K562 (cell line): ENCODE measurements around the gene NLRP12. TPM values are rescaled to one million over a fixed set of nuclear protein-coding genes. Genes with fewer than 3 reads are reported as not detected.

Experiments used
- ATAC-seq: fragments of 200-7000 bp; cut with Tn5 transposase; 3 replicates; pipeline ENCODE4 v1.9.1; 2020; ENCODE audit warnings: moderate library complexity
- BruUV-seq: library from RNA; stranded (reverse); fragments of 400-500 nt; replicated peaks from 2 replicates; lab custom pipeline; 2021; lab: Mats Ljungman, UMichigan
- CTCF ChIA-PET: fragments of 300-600 bp; formaldehyde crosslinking; extraction: SDS; loops from one replicate; lab custom pipeline; 2021; ENCODE audit warnings: low intra/inter-chr PET ratio; lab: Yijun Ruan, JAX
- POLR2A ChIA-PET: fragments of 300-600, 350-650 bp; sonication (Branson Sonifier 250); formaldehyde crosslinking; extraction: SDS; loops from one replicate; lab custom pipeline; 2021; ENCODE audit warnings: antibody characterized with exemption, inconsistent platforms; lab: Yijun Ruan, JAX
- DNase-seq, 4 experiments: peaks; one replicate each; pipeline versions ENCODE4 v3.0.0 to v3.0.0-alpha.2; 2011 to 2018; ENCODE audit warnings: low spot score in 3 of 4, mixed read lengths in 3 of 4; ENCODE audit errors: extremely low read depth in 1 of 4
- FAIRE-seq: peaks from 2 replicates; lab custom pipeline; 2011; peaks lifted over from hg19 to GRCh38; lab: Jason Lieb, UNC
- H2AFZ ChIP-seq: 2 replicates; pipeline ENCODE4 v1.6.0; 2011; ENCODE audit warnings: low read depth, low read length, control low read depth, inconsistent platforms
- H3K27ac ChIP-seq: fragments of 200-600 bp; 3 replicates; pipeline ENCODE4 v1.8.0; 2011; ENCODE audit warnings: low read depth, mild to moderate bottlenecking, control low read depth, inconsistent platforms, low read length, moderate library complexity, mixed read lengths; ENCODE audit errors: extremely low read depth
- H3K27me3 ChIP-seq, 2 experiments: fragments of 300-600 bp in 1 of 2; 2 replicates in 1 of 2; 3 replicates in 1 of 2; pipeline versions ENCODE4 v1.6.0 to v1.8.0; 2011; ENCODE audit warnings: inconsistent platforms in 2 of 2, low read length in 2 of 2, mild to moderate bottlenecking in 1 of 2, mixed read lengths in 1 of 2, moderate library complexity in 1 of 2; ENCODE audit not compliant: control insufficient read depth in 2 of 2, insufficient read depth in 2 of 2
- H3K36me3 ChIP-seq: fragments of 300-600 bp; 3 replicates; pipeline ENCODE4 v1.8.0; 2011; ENCODE audit warnings: mild to moderate bottlenecking, low read length, inconsistent platforms; ENCODE audit not compliant: control insufficient read depth, insufficient read depth
- H3K4me1 ChIP-seq, 2 experiments: fragments of 200-600 bp in 1 of 2; replicated peaks in 1 of 2; 2 replicates in 1 of 2; 3 replicates in 1 of 2; pipeline versions ENCODE4 v1.5.1 to v1.8.0; 2011; ENCODE audit warnings: inconsistent platforms in 2 of 2, low read length in 2 of 2, mild to moderate bottlenecking in 1 of 2, mixed read lengths in 1 of 2, moderate library complexity in 1 of 2; ENCODE audit not compliant: control insufficient read depth in 2 of 2, insufficient read depth in 2 of 2
- H3K4me2 ChIP-seq: 2 replicates; pipeline ENCODE4 v1.6.1; 2011; ENCODE audit warnings: low read length, control low read depth, inconsistent platforms, mixed read lengths; ENCODE audit not compliant: insufficient read depth
- H3K4me3 ChIP-seq: fragments of 200-600 bp; sonication (generic), shearing (Covaris generic); 2 replicates; pipeline ENCODE4 v1.5.1; 2016; ENCODE audit warnings: control low read depth, inconsistent platforms
- H3K79me2 ChIP-seq: fragments of 200-600 bp; 3 replicates; pipeline ENCODE4 v1.8.0; 2011; ENCODE audit warnings: low read length, inconsistent platforms; ENCODE audit not compliant: control insufficient read depth, insufficient read depth
- H3K9ac ChIP-seq, 2 experiments: 2 replicates each; pipeline versions ENCODE4 v1.6.0 to v1.6.1; 2011; ENCODE audit warnings: low read depth in 2 of 2, low read length in 2 of 2, control low read depth in 1 of 2, inconsistent platforms in 1 of 2, mild to moderate bottlenecking in 1 of 2, mixed read lengths in 1 of 2; ENCODE audit not compliant: insufficient read depth in 1 of 2
- H3K9me1 ChIP-seq: one replicate; pipeline ENCODE4 v1.6.0; 2011; ENCODE audit warnings: inconsistent platforms, mild to moderate bottlenecking, low read length, moderate library complexity; ENCODE audit not compliant: control insufficient read depth, insufficient read depth
- H3K9me3 ChIP-seq: replicated peaks from 2 replicates; pipeline ENCODE4 v1.5.1; 2011; ENCODE audit warnings: low read depth, low read length, inconsistent platforms; ENCODE audit not compliant: control insufficient read depth, insufficient read depth
- H4K20me1 ChIP-seq: replicated peaks from 2 replicates; pipeline ENCODE4 v1.6.1; 2011; ENCODE audit warnings: low read length, inconsistent platforms, mixed read lengths; ENCODE audit not compliant: control insufficient read depth, insufficient read depth
- CBX1 ChIP-seq: sonication (generic); IDR thresholded peaks from 2 replicates; pipeline ENCODE4 v1.6.1; 2016; ENCODE audit warnings: antibody characterized with exemption, low read depth, mild to moderate bottlenecking
- CUX1 ChIP-seq: fragments of 200-800 bp; sonication (Bioruptor generic); IDR thresholded peaks from 2 replicates; pipeline ENCODE4 v1.6.1; 2016; ENCODE audit warnings: missing genetic modification characterization, missing compliant biosample characterization
- DMBX1 ChIP-seq: fragments of 250-450 bp; sonication (Bioruptor Pico); IDR thresholded peaks from 2 replicates; pipeline ENCODE4 v1.8.0; 2022; ENCODE audit warnings: inconsistent platforms, mild to moderate bottlenecking, moderate library complexity, borderline replicate concordance
- DNMT1 ChIP-seq: fragments of 450-650 bp; IDR thresholded peaks from 2 replicates; pipeline ENCODE4 v1.6.1; 2016; ENCODE audit warnings: antibody characterized with exemption, mild to moderate bottlenecking
- ELF4 ChIP-seq: fragments of 450-650 bp; formaldehyde crosslinking; IDR thresholded peaks from 2 replicates; pipeline ENCODE4 v1.4.0; 2022; ENCODE audit warnings: missing genetic modification characterization
- HDAC1 ChIP-seq, 2 experiments: fragments of 450-650 bp; IDR thresholded peaks; 2 replicates each; pipeline ENCODE4 v1.6.1; 2016 to 2017; ENCODE audit warnings: inconsistent platforms in 1 of 2, mild to moderate bottlenecking in 1 of 2, moderate library complexity in 1 of 2
- KLF6 ChIP-seq: fragments of 250-450 bp; sonication (Bioruptor Pico); IDR thresholded peaks from 2 replicates; pipeline ENCODE4 v1.4.0; 2020; ENCODE audit warnings: mild to moderate bottlenecking, moderate library complexity, borderline replicate concordance
- MTA2 ChIP-seq: fragments of 450-650 bp; IDR thresholded peaks from 2 replicates; pipeline ENCODE4 v1.6.1; 2016; ENCODE audit warnings: low read depth
- NEUROD1 ChIP-seq: fragments of 150-350 bp; IDR thresholded peaks from 2 replicates; pipeline ENCODE4 v1.6.1; 2014; ENCODE audit warnings: borderline replicate concordance, low read length, low read depth; ENCODE audit not compliant: partially characterized antibody
- NFRKB ChIP-seq: fragments of 450-650 bp; IDR thresholded peaks from 2 replicates; pipeline ENCODE4 v1.6.1; 2016; ENCODE audit warnings: low read depth
- NR1H2 ChIP-seq: sonication (generic); formaldehyde crosslinking; IDR thresholded peaks from 2 replicates; pipeline ENCODE4 v1.4.0; 2020; ENCODE audit warnings: mild to moderate bottlenecking, missing genetic modification reagents
- RB1 ChIP-seq: fragments of 450-650 bp; IDR thresholded peaks from 2 replicates; pipeline ENCODE4 v1.6.1; 2017; ENCODE audit warnings: low read depth, mild to moderate bottlenecking
- RBM17 ChIP-seq: fragments of 200-400 bp; formaldehyde crosslinking; IDR thresholded peaks from 2 replicates; pipeline ENCODE4 v1.6.1; 2017; ENCODE audit warnings: low read depth, mild to moderate bottlenecking, low read length, borderline replicate concordance
- RUNX1 ChIP-seq: sonication (generic); IDR thresholded peaks from 2 replicates; pipeline ENCODE4 v1.6.1; 2016; ENCODE audit warnings: antibody characterized with exemption, low read depth
- TCF7 ChIP-seq: sonication (generic); IDR thresholded peaks from 2 replicates; pipeline ENCODE4 v1.6.1; 2016; ENCODE audit warnings: antibody characterized with exemption, borderline replicate concordance
- ZNF121 ChIP-seq: sonication (generic); formaldehyde crosslinking; conservative IDR thresholded peaks from 2 replicates; pipeline ENCODE4 v1.8.0; 2022; ENCODE audit warnings: missing genetic modification reagents
- WGBS: fragments of 100-300 bp; shearing (Covaris generic); methylation state at CpG from one replicate; pipeline ENCODE4 v1.1.6; 2016; ENCODE audit warnings: low coverage, mixed read lengths; ENCODE audit not compliant: insufficient coverage; ENCODE audit errors: missing lambda C conversion rate; 5-methylcytosine and 5-hydroxymethylcytosine counted together
- in situ Hi-C: fragments of 300-500 bp; cut with MboI; formaldehyde crosslinking; loops from 4 replicates; pipeline ENCODE4 v1.15.0; 2018; ENCODE audit warnings: inconsistent platforms, mixed read lengths
- intact Hi-C: fragments of 100-400 bp; cut with micrococcal nuclease; formaldehyde crosslinking; loops from 2 replicates; pipeline ENCODE4 v1.14.2; 2022
- polyA plus RNA-seq, 8 experiments: library from polyadenylated mRNA; depleted of rRNA in 4 of 8; stranded (reverse) in 5 of 8; unstranded in 3 of 8; fragments of >200 nt; fragmentation: Nextera tagmentation in 2 of 8; fragmentation: Illumina TruSeq in 1 of 8; extraction: Ambion mirVana in 2 of 8; extraction: Trizol in 1 of 8; gene quantifications; 2 replicates each; pipeline versions ENCODE4 v1.2.1 to v1.2.3, GENCODE V29; 2011 to 2014; ENCODE audit warnings: inconsistent platforms in 1 of 8, missing spikeins in 1 of 8
- total RNA-seq, 7 experiments: library from RNA; depleted of rRNA in 6 of 7; stranded (reverse); fragments of >200 nt in 6 of 7; fragmentation: Illumina TruSeq in 2 of 7; extraction: Trizol in 2 of 7; gene quantifications; 2 replicates each; pipeline versions ENCODE4 v1.2.1 to v1.2.3, GENCODE V29; 2011 to 2021; ENCODE audit warnings: low replicate concordance in 1 of 7

NLRP12 gene
- total and polyA plus RNA-seq, 9 of the 15 experiments (the other 6 are each of a cell fraction or from before 2014, with no cell fraction given), result not detected

GRCh38 chr19:53780506-53780905, 43.6 kb downstream of the NLRP12 start:
- DNase-seq, result no peak
- in situ Hi-C loops, result no loop called here

More at GRCh38 chr19:53780506-53780905, 43.6 kb downstream of the NLRP12 start:
- TF ChIP-seq TCF7 (no peak), NEUROD1 (no peak), NR1H2 (CRISPR knock-in tag) (no peak), RBM17 (no peak), NFRKB (no peak), CBX1 (no peak), MTA2 (no peak), KLF6 (CRISPR knock-in tag) (no peak), ZNF121 (CRISPR knock-in tag) (no peak), CUX1 (CRISPR knock-in tag) (no peak), ELF4 (no peak), RUNX1 (no peak), DMBX1 (CRISPR knock-in tag) (no peak), RB1 (no peak), DNMT1 (no peak), HDAC1 (IDR thresholded peaks at IDR 0.05) (no peak)
- no peaks in the 10 kb centered on the region for H4K20me1 ChIP-seq
- POLR2A ChIA-PET, result no interaction called here
- no peak overlapping the region for H3K4me3 ChIP-seq
- H3K9me1 ChIP-seq, result no peaks in the 10 kb centered on the region
- H3K27me3 ChIP-seq, result peaks cover 1 to 14% of the 10 kb centered on the region in 2 experiments; a peak in 4 of 5 replicates
- H2AFZ ChIP-seq, result no peak overlapping the region
- H3K4me1 ChIP-seq, result peaks cover 0 to under 1% of the 10 kb centered on the region in 2 experiments; a peak in 1 of 5 replicates
- H3K36me3 ChIP-seq, result no peaks in the 10 kb centered on the region
- ATAC-seq (no peak), FAIRE-seq (no peak)
- no peak overlapping the region for H3K4me2 ChIP-seq
- no TSS peak for BruUV-seq
- WGBS, result 9% methylated on average over 1 of the region's 1 CpG
- H3K9me3 ChIP-seq, result no peaks in the 10 kb centered on the region
- H3K27ac ChIP-seq, result no peak overlapping the region
- intact Hi-C loops, result no loop called here
- CTCF ChIA-PET, result interaction anchor here (1.6 kb wide), 1 partner anchor 13 kb away, joined by 3 read pairs; no protein-coding TSS in a partner anchor
- no peak overlapping the region for H3K9ac ChIP-seq
- no peaks in the 10 kb centered on the region for H3K79me2 ChIP-seq
